HG03045 (cell line): ENCODE data around the gene DGKI.

Experiments used
- ATAC-seq: cut with Tn5 transposase; IDR thresholded peaks from one replicate; pipeline ENCODE4 v1.9.1; 2021; ENCODE audit warnings: mild to moderate bottlenecking, moderate library complexity; ENCODE audit not compliant: unreplicated experiment

The DGKI gene

DNA sequence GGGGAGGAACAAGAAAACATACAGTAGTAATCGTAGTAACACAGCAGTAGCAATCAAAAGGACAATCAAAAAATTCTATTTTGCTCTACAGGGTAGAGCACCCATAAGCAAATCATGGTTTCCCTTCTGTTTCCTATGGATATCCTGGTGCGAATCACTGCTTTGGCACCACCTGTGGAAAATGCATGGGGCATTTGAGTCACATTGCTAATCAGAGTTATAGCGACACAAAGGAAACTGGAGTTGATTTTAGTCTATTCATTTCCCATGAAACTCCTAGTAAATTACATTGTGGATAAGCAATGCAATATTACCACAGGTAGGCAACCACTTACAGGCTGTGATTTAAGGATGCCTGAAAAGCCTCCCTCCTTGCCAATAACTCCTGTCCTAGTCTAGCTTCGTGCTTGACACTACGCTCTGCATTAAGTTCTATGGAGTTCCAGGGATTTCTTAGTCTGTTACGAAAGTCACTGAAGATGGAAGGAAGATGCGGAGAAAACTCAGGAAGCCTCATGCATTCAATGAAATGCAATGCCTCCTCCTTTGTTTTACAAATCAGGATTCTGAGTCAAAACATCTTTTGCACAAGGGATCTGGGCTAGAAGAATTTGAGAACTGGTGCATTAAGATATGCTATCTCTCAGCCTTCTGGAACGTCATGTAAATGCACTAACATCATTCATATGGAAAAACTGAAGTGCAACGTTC, 188.4 kb downstream of the DGKI start:
- ATAC-seq: no peak

DNA sequence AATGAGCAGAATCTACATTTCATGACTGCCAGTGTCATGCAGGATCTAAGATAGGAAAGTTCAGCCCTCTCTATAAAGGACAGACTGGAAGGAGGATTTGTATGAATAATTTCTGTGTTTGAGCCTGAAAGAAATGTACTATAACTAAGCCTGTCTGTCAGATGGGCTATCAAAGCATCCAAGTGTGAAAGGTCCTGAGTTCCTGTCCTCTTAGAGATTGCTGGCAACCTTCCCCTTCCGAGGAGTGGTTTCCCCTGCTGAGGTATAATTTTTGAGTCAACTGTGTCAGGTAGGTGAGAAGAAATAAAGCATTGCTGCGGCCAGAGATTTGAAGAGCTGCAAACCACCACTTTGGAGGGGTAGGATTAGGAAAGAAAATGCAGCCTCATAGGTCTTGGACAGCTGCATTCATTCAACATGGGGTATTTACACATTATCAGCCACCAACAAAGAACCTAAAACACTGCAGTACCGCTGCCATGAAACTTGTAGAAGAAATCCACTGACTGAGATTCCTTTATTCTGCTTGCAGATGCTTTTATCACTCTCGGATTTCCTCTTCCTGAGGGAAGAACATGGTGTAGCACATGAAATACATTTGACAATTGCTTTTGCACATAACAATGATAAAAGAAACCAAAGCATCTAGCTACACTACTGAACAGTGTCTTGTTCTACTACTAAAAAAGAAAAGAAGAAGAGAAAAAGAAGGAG, 189.1 kb downstream of the DGKI start:
- no peak for ATAC-seq

DNA sequence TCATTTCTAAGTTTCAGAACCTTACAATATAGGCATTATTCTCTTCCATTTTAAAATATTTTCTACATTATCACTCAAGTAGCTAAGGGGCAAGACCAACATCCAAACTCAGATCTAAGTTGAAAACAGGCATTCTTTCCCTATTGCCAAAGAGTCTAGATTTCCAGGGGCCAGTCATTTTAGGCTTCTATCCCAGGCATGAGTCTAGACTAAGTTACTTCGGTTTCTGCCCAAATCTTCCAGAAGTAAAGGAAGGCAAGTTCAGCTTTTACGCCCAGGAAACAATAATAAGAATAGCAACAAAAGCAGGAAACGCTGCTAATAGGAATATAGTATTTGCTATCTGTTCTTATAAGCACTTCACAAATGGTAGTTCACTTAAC, 189.9 kb downstream of the DGKI start:
- ATAC-seq: no peak

DNA sequence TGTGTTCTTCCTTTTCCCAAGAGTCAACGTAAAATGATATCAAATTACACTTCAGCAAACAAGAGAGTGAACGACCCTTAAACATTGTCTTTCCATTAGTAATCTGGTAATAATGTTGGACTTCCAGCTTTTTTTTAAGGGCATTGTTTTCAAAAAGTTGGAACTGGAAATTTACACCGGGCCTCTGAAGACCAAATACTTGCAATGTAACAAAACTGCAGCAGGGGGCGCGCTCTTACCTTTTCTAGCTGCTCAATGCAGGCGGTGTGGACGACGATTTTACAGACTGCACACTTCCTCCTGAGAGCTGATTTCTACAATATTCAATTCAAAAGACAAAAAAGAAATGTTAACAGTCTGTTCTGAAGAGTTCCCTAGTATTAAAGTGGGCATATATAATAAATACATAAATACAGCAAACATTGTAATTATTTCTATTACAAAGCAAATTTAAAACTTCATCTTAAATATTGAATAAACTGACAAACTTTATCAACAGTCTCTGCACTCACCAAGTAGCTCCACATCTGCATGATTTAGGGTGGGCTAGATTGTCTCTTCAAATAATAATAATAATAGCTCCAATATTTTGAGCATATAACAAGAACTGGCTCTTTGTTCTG, 190.4 kb downstream of the DGKI start:
- peak; percentile 65 for ATAC-seq

DNA sequence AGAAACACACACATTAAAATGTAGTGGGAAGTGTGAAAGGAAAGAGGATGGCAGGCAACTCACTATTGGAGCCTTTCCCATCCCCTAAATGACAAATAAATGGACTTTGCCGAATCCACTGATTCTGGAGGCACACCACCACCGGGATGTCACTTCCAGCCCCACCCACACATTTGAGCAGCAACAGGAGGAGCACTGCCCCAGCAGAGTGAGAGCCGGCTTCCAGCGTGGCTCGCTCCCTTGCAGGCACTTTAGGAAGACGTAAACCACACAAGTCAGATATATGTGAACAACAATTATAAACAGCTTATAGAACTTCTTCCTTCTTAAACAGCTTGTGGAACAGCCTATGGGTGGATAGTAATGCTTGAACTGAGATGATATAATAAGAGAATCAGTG, 191.0 kb downstream of the DGKI start:
- no peak for ATAC-seq

DNA sequence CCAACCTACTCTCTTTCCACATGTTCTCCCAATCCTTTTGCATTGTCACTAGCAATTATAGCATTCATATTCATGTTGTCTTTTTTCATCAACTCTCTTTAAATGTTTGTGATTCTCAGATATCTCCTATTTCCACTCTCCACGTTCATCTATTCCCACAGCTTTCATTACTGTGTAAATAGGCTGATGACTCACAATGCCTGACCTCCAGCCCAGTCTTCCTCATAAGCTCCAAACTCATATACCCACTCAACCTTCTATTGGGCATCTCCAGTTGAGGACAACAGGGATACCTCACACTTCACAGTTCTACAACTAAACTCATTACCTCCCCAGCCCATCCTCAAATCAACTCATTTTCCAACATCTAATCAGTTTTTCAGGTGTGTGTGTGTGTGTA, 194.1 kb downstream of the DGKI start:
- no peak for ATAC-seq

DNA sequence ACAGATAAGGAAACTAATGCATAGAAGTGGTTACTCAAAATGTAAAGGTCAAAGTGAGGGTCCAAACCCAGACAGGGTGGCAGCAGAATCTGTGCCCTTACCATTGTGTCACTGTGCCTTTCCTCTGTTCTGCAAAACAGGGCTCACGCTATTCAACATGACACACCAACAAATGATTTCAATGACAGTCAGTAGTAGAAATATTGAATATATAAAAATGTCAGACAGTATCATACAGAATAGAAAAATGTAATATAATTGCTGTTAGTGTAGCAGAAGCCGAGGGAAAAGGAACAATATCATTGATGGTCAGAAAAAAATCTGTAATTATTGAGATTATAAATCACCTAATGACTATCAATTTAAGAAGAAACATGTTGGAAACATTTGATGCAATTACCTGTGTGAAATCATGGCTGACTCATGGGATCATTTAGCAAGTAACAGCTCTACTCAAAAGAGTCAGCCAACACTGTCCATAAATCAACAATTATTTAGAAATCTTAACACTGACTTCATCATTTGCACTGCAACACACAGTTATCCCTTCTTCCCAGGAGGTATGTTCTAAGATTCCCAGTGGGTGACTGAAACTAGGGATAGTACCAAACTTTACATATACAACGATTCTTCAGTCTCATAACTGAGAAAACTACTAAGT, 198.7 kb downstream of the DGKI start:
- ATAC-seq: no peak

DNA sequence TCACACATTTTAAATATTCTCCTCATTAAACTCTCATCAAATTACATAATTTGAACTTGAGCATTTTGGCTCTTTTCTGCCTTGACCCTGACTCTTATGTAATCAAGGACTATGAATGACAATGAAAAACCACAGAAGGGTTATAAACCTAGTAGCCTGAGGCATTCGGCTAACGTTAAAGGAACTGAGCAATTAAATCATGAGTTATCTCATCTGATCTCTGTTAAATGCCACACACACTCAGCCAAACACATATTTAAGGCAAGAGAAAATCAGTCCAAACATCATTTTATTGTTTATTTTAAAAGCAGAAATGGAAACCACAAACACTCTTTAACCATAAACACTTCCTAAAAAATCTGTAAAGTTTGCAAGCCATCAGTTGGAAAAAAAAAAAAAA, 204.3 kb downstream of the DGKI start:
- ATAC-seq: no peak

DNA sequence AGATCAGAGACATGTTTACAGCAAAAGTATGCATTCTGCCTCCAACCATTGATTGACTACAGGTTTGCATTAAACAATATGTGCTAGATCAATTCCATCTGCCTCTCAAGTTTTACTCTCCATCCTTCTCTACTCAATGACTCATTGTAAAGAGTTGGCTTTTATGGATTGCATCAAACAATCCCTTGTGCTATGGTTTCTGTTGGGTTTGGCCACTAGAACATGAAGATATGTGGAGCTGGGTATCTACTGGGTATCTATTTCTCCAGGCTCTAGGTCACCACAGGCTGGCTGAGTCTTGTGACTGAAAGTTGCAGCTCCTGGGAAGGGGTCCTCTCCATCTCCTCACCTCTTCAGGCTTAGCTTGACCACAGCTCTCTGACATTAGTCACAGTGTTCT, 204.7 kb downstream of the DGKI start:
- no peak for ATAC-seq

DNA sequence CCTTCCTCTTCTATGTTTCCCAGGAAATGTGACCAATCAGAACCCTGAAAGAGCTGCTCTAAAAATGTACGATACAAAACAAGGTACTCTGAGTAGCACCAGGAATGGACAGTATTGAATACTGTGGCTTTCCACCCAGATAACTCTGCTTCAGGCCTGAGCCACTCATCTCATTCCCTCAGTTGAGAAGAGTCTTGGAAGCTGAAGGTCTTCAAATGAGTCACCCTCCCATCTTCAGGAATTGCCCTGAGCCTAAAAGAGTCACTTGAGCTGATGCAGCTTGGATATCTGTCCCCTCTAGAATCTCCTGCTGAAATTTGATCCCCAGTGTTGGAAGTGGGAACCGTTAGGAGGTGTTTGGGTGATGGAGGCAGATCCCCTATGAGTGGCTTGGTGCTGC, 210.4 kb downstream of the DGKI start:
- ATAC-seq: no peak

DNA sequence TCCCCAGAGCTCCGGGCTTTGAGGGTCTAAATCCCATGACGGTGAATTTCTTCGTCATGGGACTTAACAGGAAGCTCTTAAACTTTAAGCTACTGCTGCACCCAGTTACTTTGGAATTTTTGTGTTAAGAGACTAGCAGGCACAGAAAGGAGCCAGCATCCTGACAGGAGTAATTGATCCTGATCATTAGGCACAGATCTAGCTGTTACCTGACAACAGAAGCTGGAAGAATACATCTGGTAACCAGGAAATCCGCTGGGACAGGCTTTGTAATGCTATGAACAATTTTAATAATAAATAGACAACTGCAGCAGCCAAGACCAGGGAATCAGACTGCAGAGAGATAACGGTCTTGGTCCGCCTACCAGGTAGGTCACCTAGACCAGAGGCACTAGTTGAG, 210.9 kb downstream of the DGKI start:
- ATAC-seq: no peak

DNA sequence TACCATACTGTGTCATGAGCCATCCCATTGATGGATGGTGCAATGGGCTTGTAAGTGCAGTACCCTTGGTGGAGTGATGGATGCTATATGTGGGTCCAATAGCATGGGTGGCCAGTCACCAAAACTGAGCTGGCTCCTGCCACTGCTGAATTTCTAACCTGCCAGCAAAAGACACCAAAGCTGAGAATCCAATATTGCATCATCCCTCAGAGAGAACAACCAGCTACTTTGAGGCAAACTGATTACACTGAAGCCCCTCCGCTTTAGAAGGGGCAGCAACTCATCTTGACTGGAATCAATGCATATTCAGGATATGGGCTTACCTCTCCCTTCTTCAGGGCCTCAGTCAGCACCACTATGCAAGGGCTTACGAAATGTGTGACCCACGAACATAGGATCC, 211.6 kb downstream of the DGKI start:
- ATAC-seq: no peak

DNA sequence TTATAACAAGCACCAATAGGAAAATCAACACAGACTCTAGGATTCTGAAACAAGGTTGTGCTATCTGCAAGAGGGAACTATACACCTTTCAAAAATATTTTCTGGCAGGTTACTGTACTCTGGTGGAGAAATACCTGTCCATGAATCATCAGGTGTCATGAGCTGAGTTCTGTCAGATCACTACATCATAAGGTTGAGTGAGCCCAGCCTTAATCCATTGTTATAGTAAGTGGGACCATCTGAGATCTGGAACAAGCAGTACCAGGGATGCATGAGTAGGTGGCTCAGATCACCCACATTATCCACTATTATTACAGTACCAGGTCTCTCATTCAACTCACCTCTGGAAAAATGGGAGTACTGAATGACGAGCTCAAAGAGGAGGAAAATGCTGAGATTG, 212.4 kb downstream of the DGKI start:
- no peak for ATAC-seq

DNA sequence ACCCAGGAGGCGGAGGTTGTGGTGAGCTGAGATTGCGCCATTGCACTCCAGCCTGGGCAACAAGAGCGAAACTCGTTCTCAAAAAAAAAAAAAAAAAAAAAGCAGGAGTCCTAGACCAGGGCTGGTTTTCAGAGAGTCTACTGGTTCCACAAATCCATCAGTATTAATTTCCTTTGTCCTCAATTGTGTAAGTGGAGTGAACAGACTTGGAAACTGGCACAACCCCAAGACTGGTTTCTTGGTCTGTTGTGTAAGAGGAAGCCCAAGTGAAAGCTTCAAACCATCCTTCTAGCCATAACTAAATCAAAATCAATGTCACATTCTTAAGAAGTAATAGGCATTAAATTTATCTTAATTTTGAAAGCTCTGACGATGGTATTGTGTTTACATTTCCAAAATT, 213.6 kb downstream of the DGKI start:
- no peak for ATAC-seq

DNA sequence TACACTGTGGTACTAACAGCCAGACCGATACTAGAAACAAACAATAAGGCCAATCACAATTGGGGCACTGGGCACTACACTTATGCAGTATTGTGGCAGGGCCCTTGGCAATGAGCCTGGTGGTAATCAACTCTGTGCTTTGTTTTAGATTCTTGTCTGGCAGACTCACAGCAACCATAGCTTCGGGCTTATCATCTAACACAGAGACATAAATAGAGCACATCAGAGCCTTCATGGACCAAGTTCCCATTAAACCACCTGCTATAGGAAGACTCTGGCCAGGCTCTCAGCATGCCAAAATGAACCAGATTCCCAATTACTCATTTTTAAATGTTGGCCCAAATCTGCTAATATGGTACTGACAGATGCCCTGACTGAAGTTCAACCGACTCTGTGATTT, 218.6 kb downstream of the DGKI start:
- no peak for ATAC-seq

DNA sequence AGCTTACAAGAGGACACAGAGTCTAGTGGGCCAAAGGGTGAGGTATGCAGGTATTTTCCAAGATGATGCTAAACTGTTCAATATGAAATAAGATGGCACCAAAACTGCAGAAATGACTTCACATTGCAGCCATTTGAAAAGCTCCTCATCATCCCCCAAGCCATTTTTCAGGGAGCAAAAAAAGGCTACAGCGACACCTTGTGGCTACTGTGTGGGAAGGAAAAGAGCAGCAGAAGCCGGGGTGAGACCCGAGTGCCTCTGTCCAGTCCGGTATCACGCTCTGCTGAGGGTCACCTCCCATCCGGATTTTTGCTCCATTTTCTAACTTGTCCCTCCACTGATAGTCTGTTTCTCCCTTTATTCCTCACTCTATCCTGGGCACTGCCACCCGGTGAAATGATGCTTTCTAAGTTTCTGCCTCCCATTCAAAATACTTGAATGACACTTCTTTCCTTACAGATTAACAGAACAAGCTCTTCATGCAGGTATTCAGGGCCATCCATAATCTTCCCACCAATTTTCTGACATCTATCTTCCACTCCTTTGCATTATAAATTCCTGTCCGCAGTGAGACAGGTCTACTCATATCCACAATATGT, 220.2 kb downstream of the DGKI start:
- peak; percentile 71 for ATAC-seq

DNA sequence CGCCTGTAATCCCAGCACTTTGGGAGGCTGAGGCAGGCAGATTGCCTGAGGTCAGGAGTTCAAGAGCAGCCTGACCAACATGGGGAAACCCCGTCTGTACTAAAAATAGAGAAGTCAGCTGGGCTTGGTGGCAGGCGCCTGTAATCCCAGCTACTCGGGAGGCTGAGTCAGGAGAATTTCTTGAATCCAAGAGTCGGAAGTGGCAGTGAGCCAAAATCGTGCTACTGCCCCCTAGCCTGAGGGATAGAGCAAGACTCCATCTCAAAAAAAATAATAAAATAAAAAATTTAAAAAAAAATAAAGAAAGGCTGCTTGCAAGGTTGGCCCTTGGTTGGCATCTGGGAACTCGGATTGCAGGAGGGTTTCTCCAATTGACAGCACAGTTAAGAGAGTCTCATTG, 221.6 kb downstream of the DGKI start:
- ATAC-seq: no peak

DNA sequence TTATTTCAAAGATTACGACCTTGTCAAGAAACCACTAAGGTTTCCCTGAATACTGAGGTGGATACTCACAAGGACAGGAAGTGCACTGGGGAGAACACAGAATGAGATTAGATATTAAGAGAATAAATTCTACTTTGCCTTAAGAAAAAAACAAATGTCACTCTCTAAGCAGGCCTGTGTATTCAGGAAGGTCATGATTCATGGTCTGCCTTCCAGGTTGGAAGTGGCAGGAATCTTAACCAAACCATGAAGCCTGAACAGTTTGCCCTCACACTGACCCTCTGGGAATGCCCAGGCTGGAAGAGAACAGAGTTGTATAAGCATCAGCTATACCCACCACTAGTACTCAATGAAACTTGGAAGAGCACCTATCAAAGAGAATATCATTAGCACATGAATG, 227.6 kb downstream of the DGKI start:
- no peak for ATAC-seq

DNA sequence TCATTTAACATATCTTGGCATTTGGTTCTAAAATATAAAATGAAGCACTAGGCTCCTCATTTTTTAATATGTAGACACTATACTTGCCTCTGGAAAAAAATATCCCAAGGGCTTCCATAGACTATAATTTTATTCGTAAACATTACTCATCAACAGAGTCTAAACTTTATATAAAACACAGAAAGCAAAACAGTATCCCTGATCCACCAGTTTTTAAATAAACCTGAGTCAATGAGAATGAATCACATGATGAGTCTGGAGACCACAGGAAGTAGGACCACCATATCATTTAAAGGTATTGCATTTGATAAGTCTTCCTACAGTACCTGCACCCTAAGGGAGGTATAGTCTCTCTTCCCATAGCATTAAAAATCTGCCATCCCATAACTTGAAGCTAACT, 228.0 kb downstream of the DGKI start:
- no peak for ATAC-seq

DNA sequence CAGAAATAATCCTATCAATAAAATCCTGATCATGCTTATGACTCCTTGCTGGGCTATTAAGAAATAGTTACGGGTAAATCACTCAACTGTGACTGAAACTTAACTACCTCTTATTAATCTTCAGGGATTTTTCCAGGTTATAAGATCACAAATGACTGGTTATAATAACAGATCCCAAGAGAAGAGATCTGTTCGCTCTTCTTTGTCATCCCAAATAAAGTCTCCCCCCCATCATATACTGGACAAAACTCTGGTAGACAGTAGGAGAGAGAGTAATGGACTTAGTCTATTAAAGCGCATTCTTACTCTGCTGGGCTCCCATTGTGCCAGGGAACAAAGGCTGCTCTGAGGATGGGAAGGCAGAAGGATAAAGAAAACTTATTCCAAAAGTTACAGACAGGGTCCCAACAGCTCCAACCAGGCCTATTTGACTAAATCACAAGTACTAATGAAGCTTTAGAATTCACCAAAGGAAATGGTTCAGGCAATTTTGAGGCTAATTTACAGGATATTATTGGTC, 233.7 kb downstream of the DGKI start:
- no peak for ATAC-seq

DNA sequence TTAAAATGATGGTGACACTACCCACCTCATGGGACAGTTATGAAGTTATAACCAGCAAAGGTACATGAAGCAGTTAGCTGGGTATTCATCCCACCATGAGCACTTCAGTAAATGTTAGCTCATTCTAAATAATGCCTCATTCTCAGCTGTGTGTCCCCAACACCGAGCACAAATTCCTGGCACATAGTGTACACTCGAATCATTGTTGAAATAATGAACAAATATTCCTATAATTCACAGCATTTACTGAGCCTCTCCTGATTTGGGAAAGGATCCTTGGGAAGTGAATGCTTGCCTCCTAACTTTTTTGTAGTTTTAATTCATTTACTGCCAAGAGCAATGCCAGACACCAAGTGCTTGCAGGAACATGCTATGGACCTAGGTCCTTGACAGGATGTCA, 235.2 kb downstream of the DGKI start:
- no peak for ATAC-seq
